HUES48 (cell line): Measurements from ENCODE around the gene ZNF384.

ENCODE experiments used
- H3K27ac ChIP-seq: one replicate; pipeline ENCODE4 v1.7.0; 2013; ENCODE audit warnings: low read depth, low read length, inconsistent platforms
- H3K27me3 ChIP-seq: 2 replicates; pipeline ENCODE4 v1.6.1; 2013; ENCODE audit warnings: mild to moderate bottlenecking, low read length; ENCODE audit not compliant: control insufficient read depth, insufficient read depth
- H3K36me3 ChIP-seq: 2 replicates; pipeline ENCODE4 v1.6.1; 2013; ENCODE audit warnings: low read length; ENCODE audit not compliant: control insufficient read depth, insufficient read depth
- H3K4me1 ChIP-seq: 2 replicates; pipeline ENCODE4 v1.6.1; 2013; ENCODE audit warnings: mild to moderate bottlenecking, low read length; ENCODE audit not compliant: control insufficient read depth, insufficient read depth
- H3K4me3 ChIP-seq: 2 replicates; pipeline ENCODE4 v1.5.1; 2013; ENCODE audit warnings: mild to moderate bottlenecking, low read depth, low read length
- H3K9ac ChIP-seq: 2 replicates; pipeline ENCODE4 v1.6.1; 2013; ENCODE audit warnings: mild to moderate bottlenecking, low read depth, low read length, moderate library complexity
- H3K9me3 ChIP-seq: 2 replicates; pipeline ENCODE4 v1.6.1; 2013; ENCODE audit warnings: low read length; ENCODE audit not compliant: control insufficient read depth, insufficient read depth

ZNF384 gene

GRCh38 chr12:6635856-6636531 lies 53.2 kb downstream of the ZNF384 start, which contains the start of gene LPAR5:
LPAR5 (minus strand) TSS chr12:6635959; CDS start chr12:6621248, 14,711 bp downstream.
- peaks cover 5% of the 10 kb centered on the region; the same call in 1 of the 2 replicates for H3K27me3 ChIP-seq
- no peaks in the 10 kb centered on the region for H3K9me3 ChIP-seq
- H3K4me3 ChIP-seq = no peak within 1 kb of the TSS
- no peak within 1 kb of the TSS for H3K27ac ChIP-seq
- no peaks in the 10 kb centered on the region for H3K36me3 ChIP-seq
- peaks cover 7% of the 10 kb centered on the region; the same call in 1 of the 2 replicates for H3K4me1 ChIP-seq
- H3K9ac ChIP-seq = no peak within 1 kb of the TSS

GRCh38 chr12:6635375-6635855 lies 53.8 kb downstream of the ZNF384 start:
- no peaks in the 10 kb centered on the region for H3K36me3 ChIP-seq
- H3K4me3 ChIP-seq = no peak overlapping the region
- H3K27me3 ChIP-seq = no peaks in the 10 kb centered on the region; the same call in 1 of the 2 replicates
- no peak overlapping the region for H3K9ac ChIP-seq
- no peak overlapping the region for H3K27ac ChIP-seq
- H3K4me1 ChIP-seq = peaks cover 7% of the 10 kb centered on the region; the same call in 1 of the 2 replicates
- no peaks in the 10 kb centered on the region for H3K9me3 ChIP-seq

GRCh38 chr12:6632026-6632983 lies 56.9 kb downstream of the ZNF384 start:
- no peak overlapping the region for H3K4me3 ChIP-seq
- H3K4me1 ChIP-seq = peaks cover 7% of the 10 kb centered on the region; the same call in 1 of the 2 replicates
- no peak overlapping the region for H3K9ac ChIP-seq
- no peaks in the 10 kb centered on the region; the same call in 1 of the 2 replicates for H3K27me3 ChIP-seq
- no peaks in the 10 kb centered on the region for H3K36me3 ChIP-seq
- no peak overlapping the region for H3K27ac ChIP-seq
- no peaks in the 10 kb centered on the region for H3K9me3 ChIP-seq

GRCh38 chr12:6631549-6631961 lies 57.6 kb downstream of the ZNF384 start:
- Histone ChIP-seq H3K4me1 (peaks cover 7% of the 10 kb centered on the region; the same call in 1 of the 2 replicates), H3K4me3 (no peak overlapping the region), H3K27me3 (no peaks in the 10 kb centered on the region; the same call in 1 of the 2 replicates), H3K9me3 (no peaks in the 10 kb centered on the region), H3K9ac (no peak overlapping the region), H3K27ac (no peak overlapping the region), H3K36me3 (no peaks in the 10 kb centered on the region)

- H3K27ac ChIP-seq = no peak overlapping the region
- H3K9ac ChIP-seq = no peak overlapping the region
- H3K4me3 ChIP-seq = no peak overlapping the region
- H3K36me3 ChIP-seq = no peaks in the 10 kb centered on the region
- no peaks in the 10 kb centered on the region for H3K9me3 ChIP-seq
- H3K27me3 ChIP-seq = no peaks in the 10 kb centered on the region; the same call in 1 of the 2 replicates
- H3K4me1 ChIP-seq = peaks cover 4% of the 10 kb centered on the region; the same call in 1 of the 2 replicates
Measured at GRCh38 chr12:6630736-6631135, 58.4 kb downstream of the ZNF384 start.

- H3K4me1 ChIP-seq = peaks cover 4% of the 10 kb centered on the region; the same call in 1 of the 2 replicates
- no peak overlapping the region for H3K27ac ChIP-seq
- H3K4me3 ChIP-seq = no peak overlapping the region
- H3K27me3 ChIP-seq = no peaks in the 10 kb centered on the region; the same call in 1 of the 2 replicates
- H3K36me3 ChIP-seq = no peaks in the 10 kb centered on the region
- H3K9me3 ChIP-seq = no peaks in the 10 kb centered on the region
- no peak overlapping the region for H3K9ac ChIP-seq
Measured at GRCh38 chr12:6627616-6628015, 61.6 kb downstream of the ZNF384 start.

GRCh38 chr12:6626654-6627283 lies 62.4 kb downstream of the ZNF384 start:
- H3K4me1 ChIP-seq = no peaks in the 10 kb centered on the region
- no peaks in the 10 kb centered on the region; the same call in 1 of the 2 replicates for H3K27me3 ChIP-seq
- no peak overlapping the region for H3K4me3 ChIP-seq
- no peaks in the 10 kb centered on the region for H3K36me3 ChIP-seq
- no peaks in the 10 kb centered on the region for H3K9me3 ChIP-seq
- no peak overlapping the region for H3K9ac ChIP-seq
- no peak overlapping the region for H3K27ac ChIP-seq

GRCh38 chr12:6620885-6621274 lies 68.3 kb downstream of the ZNF384 start:
- no peaks in the 10 kb centered on the region for H3K9me3 ChIP-seq
- peaks cover 25% of the 10 kb centered on the region for H3K27me3 ChIP-seq
- no peak overlapping the region for H3K27ac ChIP-seq
- no peaks in the 10 kb centered on the region for H3K4me1 ChIP-seq
- no peaks in the 10 kb centered on the region for H3K36me3 ChIP-seq
- no peak overlapping the region for H3K9ac ChIP-seq
- H3K4me3 ChIP-seq = no peak overlapping the region

- peaks cover 25% of the 10 kb centered on the region for H3K27me3 ChIP-seq
- H3K4me3 ChIP-seq = peak overlapping the region; percentile 48
- H3K9me3 ChIP-seq = no peaks in the 10 kb centered on the region
- no peaks in the 10 kb centered on the region for H3K4me1 ChIP-seq
- no peaks in the 10 kb centered on the region for H3K36me3 ChIP-seq
- peak overlapping the region; percentile 59 for H3K9ac ChIP-seq
- H3K27ac ChIP-seq = no peak overlapping the region
Measured at GRCh38 chr12:6620137-6620884, 68.9 kb downstream of the ZNF384 start.
